Peyer's patch (tissue), 4 donors: ENCODE results near the gene ADGRL3.

Source experiments
- CTCF ChIP-seq, 6 experiments: fragments of 450-650 bp in 4 of 6; fragments of 200-600 bp in 2 of 6; sonication (generic) in 1 of 6; IDR thresholded peaks; one replicate each; pipeline ENCODE4 v1.5.1; 2017 to 2019; ENCODE audit warnings: antibody characterized with exemption in 6 of 6, mild to moderate bottlenecking in 3 of 6, moderate library complexity in 1 of 6
- POLR2A ChIP-seq, 2 donors: fragments of 450-650 bp; IDR thresholded peaks; one replicate each; pipeline ENCODE4 v1.5.1; 2017; ENCODE audit warnings: antibody characterized with exemption in 2 of 2, mild to moderate bottlenecking in 2 of 2, moderate library complexity in 2 of 2

GRCh38 chr4:61838072-61838471 is 637.9 kb downstream of the ADGRL3 start:
- TF ChIP-seq POLR2A (IDR thresholded peaks at IDR 0.05), result no peak
- no peak for TF ChIP-seq CTCF (IDR thresholded peaks at IDR 0.05)
